Stimulated activated CD8-positive, alpha-beta memory T cell treated with anti-CD3 and anti-CD28 coated beads, Interleukin-15, amount 100 ng/mL, for 48 hours (primary cell): ENCODE results near the gene TLR8.

Source experiments
- DNase-seq, 2 donors: peaks; one replicate each; pipeline ENCODE4 v3.0.0-alpha.2; 2020; ENCODE audit warnings: low read depth in 2 of 2

TLR8 gene

DNA sequence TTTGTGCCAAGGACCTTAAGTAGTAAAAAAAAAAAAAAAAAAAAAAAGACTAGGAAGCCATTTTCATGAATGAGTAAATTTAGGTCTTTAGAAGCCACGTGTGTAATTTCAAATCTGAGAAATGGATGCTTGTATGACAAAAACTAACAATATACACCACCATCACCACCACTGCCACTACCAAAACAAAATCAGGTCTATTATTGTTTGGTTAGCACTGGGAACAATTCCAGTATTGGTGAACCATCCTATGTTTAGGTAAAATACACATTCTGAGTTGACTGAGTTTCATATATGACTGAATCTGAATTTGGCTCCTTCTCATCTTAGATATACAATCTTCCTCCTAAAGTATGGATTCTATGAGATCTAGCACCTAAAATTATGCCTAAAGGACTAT lies 59.7 kb downstream of the TLR8 start:
- DNase-seq: no peak

DNA sequence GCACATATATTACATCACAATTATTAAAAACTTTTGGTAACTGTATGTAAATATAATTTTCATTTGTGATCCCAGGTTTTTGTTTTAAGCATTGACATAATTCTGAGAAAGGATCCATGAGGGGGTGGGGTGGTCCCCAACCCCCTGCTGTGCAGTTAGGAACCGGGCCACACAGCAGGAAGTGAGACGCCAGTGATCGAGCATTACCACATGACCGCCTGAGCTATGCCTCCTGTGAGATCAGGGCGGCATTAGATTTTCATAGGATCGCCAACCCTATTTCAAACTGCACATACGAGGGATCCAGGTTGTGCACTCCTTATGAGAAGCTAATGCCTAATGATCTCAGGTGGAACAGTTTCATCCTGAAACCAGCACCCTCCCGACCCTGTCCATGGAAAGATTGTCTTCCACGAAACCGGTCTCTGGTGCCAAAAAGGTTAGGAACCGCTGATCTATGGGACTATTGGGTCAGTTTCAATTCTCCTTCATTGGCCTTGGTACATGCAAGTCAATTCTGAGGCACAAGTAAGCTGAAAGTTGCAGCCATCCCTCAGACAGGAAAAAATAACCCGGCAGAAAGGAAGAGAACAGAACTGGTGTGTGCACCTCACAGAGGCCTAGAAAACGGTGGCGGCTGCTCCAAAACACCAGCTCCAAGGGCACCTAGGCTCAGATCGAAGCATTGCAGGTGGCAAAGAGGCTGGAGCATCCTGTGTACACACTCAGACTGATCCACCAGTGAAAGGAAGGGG lies 61.5 kb downstream of the TLR8 start:
- no peak for DNase-seq

DNA sequence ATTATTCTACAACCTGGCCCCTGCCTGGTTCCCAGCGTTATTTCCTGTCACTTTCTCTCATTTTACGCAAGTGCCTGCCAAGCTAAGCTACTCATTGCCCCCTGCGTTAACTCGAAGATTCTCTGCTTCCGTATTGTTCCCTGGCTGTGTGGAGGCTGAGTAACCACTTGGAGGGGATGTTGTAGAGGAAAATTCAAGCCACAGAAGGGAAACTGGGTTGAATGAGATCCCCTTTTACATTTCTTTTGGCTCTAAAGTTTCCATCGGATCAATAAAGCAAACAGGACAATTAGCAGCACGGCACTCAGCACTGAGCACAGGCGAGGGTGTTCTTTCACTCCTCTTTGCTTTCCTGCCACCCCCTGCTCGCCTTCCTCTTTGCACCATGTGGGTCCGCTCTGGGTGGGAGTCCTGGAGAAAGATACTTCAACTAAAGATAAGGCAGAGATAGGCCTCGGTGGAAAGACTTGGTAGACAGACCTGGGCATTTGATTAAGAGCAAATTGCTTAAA lies 64.3 kb downstream of the TLR8 start:
- DNase-seq: no peak

DNA sequence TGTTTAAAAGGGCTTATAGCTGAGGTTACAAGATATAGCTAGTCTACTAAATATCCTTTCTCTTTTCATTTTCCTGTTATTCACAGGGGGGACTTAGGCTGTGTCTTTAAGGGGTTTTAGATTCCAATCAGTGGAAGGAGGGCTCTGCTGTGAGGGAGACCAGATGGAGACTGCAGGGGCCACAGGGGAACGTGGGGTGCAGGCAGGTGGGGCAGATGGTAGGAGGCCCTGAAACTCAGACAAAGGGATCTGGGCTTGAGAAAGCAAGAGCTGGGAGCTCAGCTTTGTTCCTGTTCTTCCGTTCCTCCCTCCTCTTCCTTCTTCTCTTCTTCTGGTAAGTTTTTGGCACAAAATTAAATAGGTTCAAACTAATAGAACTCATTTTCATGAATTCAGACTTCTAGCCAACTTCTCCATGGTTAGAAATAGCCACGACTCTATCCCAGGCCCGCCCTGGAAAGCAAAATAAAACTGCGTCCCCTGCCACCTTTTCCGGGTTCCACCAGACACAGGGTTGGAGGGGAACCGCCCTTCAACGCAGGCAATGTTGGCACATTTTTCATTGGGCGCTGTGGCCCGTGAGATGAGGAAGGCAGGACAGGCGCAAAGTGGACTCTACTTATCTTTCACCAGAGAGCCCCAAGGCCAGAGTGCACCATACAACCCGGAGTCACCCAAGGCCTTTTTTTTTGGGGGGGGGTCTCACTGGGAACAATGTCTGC lies 65.0 kb downstream of the TLR8 start:
- no peak for DNase-seq

DNA sequence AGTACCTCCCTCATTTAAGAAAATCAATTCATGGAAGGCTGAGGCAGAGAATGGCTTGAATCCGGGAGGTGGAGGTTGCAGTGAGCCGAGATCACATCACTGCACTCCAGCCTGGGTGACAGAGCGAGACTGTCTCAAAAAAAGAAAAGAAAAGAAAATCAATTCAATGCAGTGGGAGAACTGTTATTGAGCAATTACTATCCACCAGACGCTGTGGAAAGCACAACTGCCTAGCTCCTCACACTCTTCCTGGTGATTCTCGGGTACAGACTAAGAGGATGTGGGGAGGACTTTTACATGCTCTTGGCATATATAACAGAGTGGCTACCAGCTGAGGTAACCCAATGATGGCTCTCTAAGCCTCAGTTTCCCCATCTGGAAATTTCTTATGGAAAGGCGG lies 65.8 kb downstream of the TLR8 start:
- no peak for DNase-seq
